ENCODE results near the gene CDC42BPB. TPM values are rescaled to one million over a fixed set of nuclear protein-coding genes. Genes with fewer than 3 reads are reported as not detected.

CDC42BPB gene
- total RNA-seq, 2 donors from 2014 or later = 66.2 to 102 TPM

DNA sequence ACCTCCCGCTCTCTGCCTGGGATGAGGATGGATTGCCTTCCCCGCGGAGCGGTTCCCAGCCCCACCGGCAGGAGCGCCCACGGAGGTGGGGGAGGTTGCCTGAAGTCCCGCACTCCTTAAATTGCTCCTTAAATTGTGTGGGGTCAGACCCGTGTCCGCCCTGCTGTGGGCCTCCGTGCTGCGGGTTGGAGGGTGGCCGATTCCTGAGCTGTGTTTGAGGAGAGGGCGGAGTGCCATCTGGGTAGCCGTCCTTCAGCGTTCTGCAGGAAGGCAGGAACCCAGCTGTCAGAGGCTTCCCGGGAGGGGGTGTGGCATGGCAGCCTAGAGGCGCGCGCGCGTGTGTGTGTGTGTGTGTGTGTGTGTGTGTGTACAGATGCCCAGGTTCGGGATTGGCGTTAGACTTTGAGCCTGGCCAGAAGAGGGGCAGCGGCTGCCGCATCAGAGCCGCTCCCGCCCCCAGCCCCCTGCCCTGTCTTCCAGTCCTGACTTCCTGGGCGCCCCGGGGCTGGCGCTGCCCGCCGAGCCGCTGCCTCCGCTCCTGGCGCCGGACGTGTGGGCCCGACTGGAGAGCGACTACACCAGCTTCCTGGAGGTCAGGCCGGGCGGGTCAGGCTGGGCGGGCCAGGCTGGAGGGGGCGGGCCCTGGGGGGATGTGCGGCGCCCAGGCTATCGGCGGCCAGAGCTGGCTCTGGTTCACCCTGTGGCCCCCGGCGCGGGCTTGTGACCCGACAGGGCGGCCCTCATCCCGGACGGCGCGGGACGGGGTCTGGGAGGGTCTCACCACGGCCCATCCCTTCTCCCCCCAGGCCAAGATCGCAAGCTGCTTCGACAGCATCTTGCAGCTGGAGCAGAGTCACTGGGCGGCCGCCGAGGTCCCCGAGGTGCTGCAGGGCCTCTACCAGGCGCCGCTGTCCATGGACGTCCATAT, 46.4 kb upstream of the CDC42BPB start:
- Histone ChIP-seq H3K4me3 (no peak overlapping the region), H3K4me1 (peaks cover 43% of the 10 kb centered on the region), H3K36me3 (replicated peaks in 1 of 2; ENCODE audit: insufficient read depth in 1 of 2, low read depth in 2 of 2) (no peaks in the 10 kb centered on the region), H3K27ac (no peak overlapping the region), H3K27me3 (no peaks in the 10 kb centered on the region), H3K9me3 (no peaks in the 10 kb centered on the region)
- ATAC-seq (peak; percentile 27), DNase-seq (peak; percentile 45 to 78 (median 72))
- WGBS, 2 donors = 8 to 16% methylated on average over 25 to 68 of the region's 68 CpGs
- peak in 1 of 3 donors; percentile 23 for TF ChIP-seq POLR2A (IDR thresholded peaks at IDR 0.05)
- TF ChIP-seq, protein P1, sequence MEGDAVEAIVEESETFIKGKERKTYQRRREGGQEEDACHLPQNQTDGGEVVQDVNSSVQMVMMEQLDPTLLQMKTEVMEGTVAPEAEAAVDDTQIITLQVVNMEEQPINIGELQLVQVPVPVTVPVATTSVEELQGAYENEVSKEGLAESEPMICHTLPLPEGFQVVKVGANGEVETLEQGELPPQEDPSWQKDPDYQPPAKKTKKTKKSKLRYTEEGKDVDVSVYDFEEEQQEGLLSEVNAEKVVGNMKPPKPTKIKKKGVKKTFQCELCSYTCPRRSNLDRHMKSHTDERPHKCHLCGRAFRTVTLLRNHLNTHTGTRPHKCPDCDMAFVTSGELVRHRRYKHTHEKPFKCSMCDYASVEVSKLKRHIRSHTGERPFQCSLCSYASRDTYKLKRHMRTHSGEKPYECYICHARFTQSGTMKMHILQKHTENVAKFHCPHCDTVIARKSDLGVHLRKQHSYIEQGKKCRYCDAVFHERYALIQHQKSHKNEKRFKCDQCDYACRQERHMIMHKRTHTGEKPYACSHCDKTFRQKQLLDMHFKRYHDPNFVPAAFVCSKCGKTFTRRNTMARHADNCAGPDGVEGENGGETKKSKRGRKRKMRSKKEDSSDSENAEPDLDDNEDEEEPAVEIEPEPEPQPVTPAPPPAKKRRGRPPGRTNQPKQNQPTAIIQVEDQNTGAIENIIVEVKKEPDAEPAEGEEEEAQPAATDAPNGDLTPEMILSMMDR (IDR thresholded peaks at IDR 0.05) = peak in 3 of 7 experiments; percentile 8 to 18 (median 15)
- intact Hi-C loops (cut with DNase I) = loop anchor here (10.0 kb wide), 1 partner anchor 191 kb away; no protein-coding TSS in a partner anchor

DNA sequence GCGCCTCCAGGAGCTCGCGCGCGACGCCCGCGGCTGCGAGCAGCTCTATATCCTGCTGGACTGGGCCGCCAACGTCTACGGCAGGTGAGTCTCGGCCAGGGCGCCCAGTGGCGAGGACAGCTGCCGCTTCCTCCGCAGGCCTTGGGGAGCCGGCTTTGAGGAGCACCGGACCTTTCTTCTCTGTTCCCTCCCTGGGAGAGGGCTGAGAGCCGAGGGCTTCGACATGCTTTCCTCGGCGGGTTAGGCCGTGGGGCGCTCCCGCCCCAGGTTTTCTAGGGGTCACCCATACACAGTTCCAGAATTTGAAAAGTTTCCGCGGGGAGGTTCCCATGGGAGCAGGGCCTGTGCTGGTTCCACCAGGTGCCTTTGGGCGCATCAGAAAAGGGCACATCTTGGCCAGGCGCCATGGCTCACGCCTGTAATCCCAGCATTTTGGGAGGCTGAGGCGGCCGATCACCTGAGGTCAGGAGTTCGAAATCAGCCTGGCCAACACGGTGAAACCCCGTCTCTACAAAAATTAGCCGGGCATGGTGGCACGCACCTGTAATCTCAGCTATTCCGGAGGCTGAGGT, 45.4 kb upstream of the CDC42BPB start:
- WGBS, 2 donors = 58 to 84% methylated on average over 13 to 33 of the region's 39 CpGs
- Histone ChIP-seq H3K4me3 (no peak overlapping the region), H3K36me3 (replicated peaks in 1 of 2; ENCODE audit: insufficient read depth in 1 of 2, low read depth in 2 of 2) (no peaks in the 10 kb centered on the region), H3K4me1 (peaks cover 37% of the 10 kb centered on the region), H3K27ac (no peak overlapping the region), H3K9me3 (no peaks in the 10 kb centered on the region), H3K27me3 (no peaks in the 10 kb centered on the region)
- TF ChIP-seq POLR2A (IDR thresholded peaks at IDR 0.05) = no peak
- TF ChIP-seq, protein P1 (IDR thresholded peaks at IDR 0.05) = no peak
- DNase-seq = peak in 1 of 4 donors; percentile 16
- intact Hi-C loops (cut with DNase I) = loop anchor here (10.0 kb wide), 1 partner anchor 192 kb away; no protein-coding TSS in a partner anchor
- ATAC-seq = no peak

DNA sequence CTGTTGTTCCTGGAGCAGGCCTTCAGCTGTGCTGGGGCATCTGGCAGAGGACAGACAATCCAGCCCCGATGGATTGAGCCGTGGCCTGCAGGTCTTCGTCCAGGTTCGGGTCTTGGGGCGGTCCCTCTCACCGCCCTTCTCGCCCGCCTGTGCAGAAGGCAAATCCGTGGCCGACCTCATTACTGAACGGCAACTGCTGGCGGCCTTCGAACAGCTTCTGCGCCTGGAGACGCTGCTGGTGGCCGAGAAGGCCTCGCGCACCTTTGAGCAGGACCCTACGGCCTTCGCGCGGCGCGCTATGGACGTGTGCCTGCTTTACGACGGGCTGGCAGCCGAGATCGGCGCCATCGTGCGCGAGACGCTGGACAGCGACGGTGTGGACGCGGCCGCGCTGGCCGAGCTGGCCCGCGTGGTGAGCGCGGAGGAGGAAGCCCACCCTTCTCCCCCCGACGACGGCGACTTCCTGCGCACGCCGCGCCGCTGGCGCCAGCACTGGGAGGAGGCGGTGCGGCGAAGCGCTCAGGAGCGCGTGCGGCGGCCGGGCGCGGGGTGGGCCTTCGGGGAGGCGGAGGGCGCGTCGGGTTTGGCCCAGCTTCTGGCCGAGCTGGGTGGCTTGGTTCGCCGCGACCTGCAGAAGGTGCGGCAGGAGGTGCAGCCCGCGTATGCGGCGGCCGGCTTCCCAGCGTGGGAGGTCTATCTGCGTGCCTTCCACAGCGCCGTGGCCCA, 44.8 kb upstream of the CDC42BPB start:
- Histone ChIP-seq H3K27ac (no peak overlapping the region), H3K27me3 (no peaks in the 10 kb centered on the region), H3K36me3 (replicated peaks in 1 of 2; ENCODE audit: insufficient read depth in 1 of 2, low read depth in 2 of 2) (no peaks in the 10 kb centered on the region), H3K4me1 (peaks cover 37% of the 10 kb centered on the region), H3K4me3 (no peak overlapping the region), H3K9me3 (no peaks in the 10 kb centered on the region)
- 64 to 86% methylated on average over 43 to 85 of the region's 85 CpGs for WGBS, 2 donors
- DNase-seq = peak in 1 of 4 donors; percentile 4
- no peak for ATAC-seq
- intact Hi-C loops (cut with DNase I) = loop anchor here (10.0 kb wide), 1 partner anchor 193 kb away; no protein-coding TSS in a partner anchor
- no peak for TF ChIP-seq POLR2A (IDR thresholded peaks at IDR 0.05)
- TF ChIP-seq, protein P1 (IDR thresholded peaks at IDR 0.05) = no peak

DNA sequence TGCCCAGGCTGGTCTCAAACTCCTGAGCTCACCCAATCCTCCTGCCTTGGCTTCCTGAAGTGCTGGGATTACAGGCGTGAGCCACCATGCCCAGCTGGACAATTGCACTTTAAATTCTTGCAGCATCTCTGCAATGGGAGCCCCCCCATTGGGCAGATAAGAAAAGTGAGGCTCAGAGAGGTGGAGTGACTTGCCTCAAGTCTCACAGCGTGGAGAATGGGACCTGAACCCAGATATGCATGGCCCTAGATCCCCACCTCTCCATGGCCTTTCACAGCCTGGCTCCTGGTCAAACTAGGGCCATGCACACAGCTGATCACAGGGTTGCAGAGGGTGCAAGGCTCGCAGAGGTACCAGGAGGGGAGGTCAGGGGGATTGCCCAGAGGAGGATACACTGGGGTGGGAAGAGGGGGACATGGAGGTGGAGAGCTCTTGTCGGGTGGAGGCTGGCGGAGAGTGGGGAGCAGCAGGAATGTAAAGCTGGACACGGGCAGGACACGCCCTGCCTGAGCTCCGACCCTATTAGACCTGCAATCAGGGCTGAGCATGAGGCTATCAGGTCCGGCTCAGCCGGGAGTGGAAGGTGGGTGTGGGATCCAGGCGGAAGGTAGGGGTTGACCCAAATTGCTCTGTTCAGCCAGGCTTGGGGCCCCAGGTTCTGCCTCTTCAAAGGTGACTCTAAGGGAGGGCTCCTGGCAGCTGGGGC, 44.1 kb upstream of the CDC42BPB start:
- Histone ChIP-seq H3K4me3 (no peak overlapping the region), H3K27ac (no peak overlapping the region), H3K36me3 (replicated peaks in 1 of 2; ENCODE audit: insufficient read depth in 1 of 2, low read depth in 2 of 2) (no peaks in the 10 kb centered on the region), H3K27me3 (no peaks in the 10 kb centered on the region), H3K4me1 (peaks cover 37% of the 10 kb centered on the region), H3K9me3 (no peaks in the 10 kb centered on the region)
- WGBS, 2 donors = 91 to 94% methylated on average over 10 to 11 of the region's 11 CpGs
- DNase-seq (peak in 1 of 4 donors; percentile 4), ATAC-seq (no peak)
- intact Hi-C loops (cut with DNase I) = loop anchor here (10.0 kb wide), 1 partner anchor 193 kb away; no protein-coding TSS in a partner anchor
- TF ChIP-seq, protein P1 (IDR thresholded peaks at IDR 0.05) = no peak
- no peak for TF ChIP-seq POLR2A (IDR thresholded peaks at IDR 0.05)
